ENCODE measurements around the gene CASP10. TPM values are rescaled to one million over a fixed set of nuclear protein-coding genes. Genes with fewer than 3 reads are reported as not detected.

CASP10 gene
- polyA plus RNA-seq, 1 of the 3 experiments (the other 2 are of a cell fraction), result 0.12 TPM

- H2AFZ ChIP-seq (ENCODE audit: low read depth), result no peak overlapping the region
Measured at GRCh38 chr2:201266629-201267028, 83.7 kb downstream of the CASP10 start.

More at GRCh38 chr2:201266629-201267028, 83.7 kb downstream of the CASP10 start:
- ChIA-PET CTCF (interaction anchor here (1.2 kb wide), 1 partner anchor 30 kb away, joined by 3 read pairs; no protein-coding TSS in a partner anchor), POLR2A (no interaction called here)
- Histone ChIP-seq H3K79me2 (ENCODE audit: insufficient read depth) (peaks cover 17% of the 10 kb centered on the region), H3K36me3 (replicated peaks in 1 of 2; ENCODE audit: control insufficient read depth in 1 of 2, insufficient read depth in 2 of 2, low read length in 1 of 2) (peaks cover 3 to 7% of the 10 kb centered on the region in 2 experiments), H3K9me2 (no peaks in the 10 kb centered on the region), H3K27me3 (ENCODE audit: insufficient read depth) (no peaks in the 10 kb centered on the region), H3K4me2 (no peak overlapping the region), H3K27ac (ENCODE audit: low read depth in 2 of 2, low read length in 1 of 2) (no peak overlapping the region), H3K4me1 (ENCODE audit: control insufficient read depth in 1 of 2, insufficient read depth in 2 of 2, low read depth in 1 of 2, low read length in 1 of 2) (peaks cover 0 to 11% of the 10 kb centered on the region in 2 experiments; a peak in 1 of 4 replicates), H4K20me1 (ENCODE audit: insufficient read depth) (no peaks in the 10 kb centered on the region), H3F3A (replicated peaks; ENCODE audit: insufficient read depth) (peaks cover 5% of the 10 kb centered on the region), H3K9me3 (no peaks in the 10 kb centered on the region), H3K4me3 (ENCODE audit: low read depth in 2 of 2, low read length in 1 of 2) (no peak overlapping the region), H3K9ac (no peak overlapping the region)
- DNase-seq, result no peak
- no peak for TF ChIP-seq EP300 (IDR thresholded peaks at IDR 0.05; ENCODE audit: borderline replicate concordance in 1 of 2, low read depth in 1 of 2, low read length in 1 of 2)
- TF ChIP-seq FOSL2 (IDR thresholded peaks at IDR 0.05; ENCODE audit: borderline replicate concordance, low read depth), result no peak
- TF ChIP-seq CTCF (IDR thresholded peaks at IDR 0.05), result no peak
- no peak for TF ChIP-seq REST (IDR thresholded peaks at IDR 0.05; ENCODE audit: low read depth, low read length)
- no peak for TF ChIP-seq TEAD4 (IDR thresholded peaks at IDR 0.05; ENCODE audit: borderline replicate concordance, insufficient read depth)
- no peak for TF ChIP-seq GABPA (IDR thresholded peaks at IDR 0.05; ENCODE audit: low read depth)
- no peak for TF ChIP-seq NRF1 (IDR thresholded peaks at IDR 0.05; ENCODE audit: low read depth, low read length)
- no peak for TF ChIP-seq RCOR1 (IDR thresholded peaks at IDR 0.05; ENCODE audit: low read length)
- 65% methylated on average over 2 of the region's 2 CpGs for WGBS (ENCODE audit: low lambda C conversion rate)

All from SK-N-SH (cell line).